NK-92 (cell line): ENCODE data around the gene GNB1.

Experiments
- DNase-seq: peaks from one replicate; lab custom pipeline; 2025; ENCODE audit not compliant: unreplicated experiment; lab: John Stamatoyannopoulos, UW

The GNB1 gene

GRCh38 chr1:1832820-1833219 lies 58.1 kb downstream of the GNB1 start:
- no peak for DNase-seq

DNA sequence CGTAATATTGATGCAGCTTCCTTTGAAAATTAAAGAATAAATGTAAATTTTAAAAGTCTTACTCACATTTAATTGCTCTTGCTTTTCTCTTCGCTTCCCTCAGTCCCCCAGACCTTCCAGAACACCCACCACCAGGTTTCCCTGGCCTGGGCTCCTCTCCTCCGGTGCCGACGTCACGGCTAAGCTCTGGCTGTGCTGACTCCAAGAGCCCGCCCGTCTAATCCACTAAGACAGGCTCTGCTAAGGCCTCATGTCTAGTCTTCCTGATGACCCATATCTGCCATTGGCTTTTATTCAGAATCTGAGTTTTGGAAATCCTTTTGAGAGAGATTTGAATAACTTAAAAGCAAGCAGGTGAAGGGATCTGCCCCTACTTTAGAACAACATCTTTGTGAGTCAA lies 58.7 kb downstream of the GNB1 start:
- DNase-seq: no peak

DNA sequence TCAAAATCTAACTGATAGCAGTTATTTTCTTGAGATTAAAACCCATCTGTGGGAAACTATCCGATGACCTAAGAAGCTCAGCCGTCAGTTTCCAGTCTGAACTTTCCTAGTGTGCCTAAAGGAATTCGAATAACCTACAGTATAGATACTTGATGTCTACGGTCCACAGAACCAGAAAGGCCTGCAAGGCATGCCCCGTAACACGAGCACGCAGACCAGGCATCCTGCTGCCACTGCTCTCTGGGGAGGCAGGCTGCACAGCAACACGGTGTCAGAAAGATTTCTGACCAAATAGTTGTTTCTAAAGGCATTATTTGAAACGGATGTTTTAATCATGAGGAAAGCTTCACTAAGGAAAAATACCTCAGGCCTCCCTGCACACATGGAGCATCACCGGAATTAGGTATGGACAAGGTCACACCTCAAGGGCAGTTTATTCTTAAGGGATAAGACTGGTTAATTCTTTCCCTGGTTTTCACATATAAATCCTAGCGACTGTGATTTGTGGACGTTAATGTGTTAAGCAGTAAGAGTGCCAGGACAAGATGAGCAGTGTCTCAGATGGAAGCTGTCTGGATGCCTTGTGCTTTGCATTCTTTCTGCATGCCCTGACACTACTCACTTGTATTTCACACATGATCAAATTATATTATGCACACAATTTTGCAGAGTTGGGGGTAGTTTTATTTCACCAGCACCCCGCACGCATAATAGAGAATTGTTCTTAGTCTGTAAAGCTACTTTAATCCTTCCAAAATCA lies 63.6 kb downstream of the GNB1 start:
- DNase-seq: no peak

DNA sequence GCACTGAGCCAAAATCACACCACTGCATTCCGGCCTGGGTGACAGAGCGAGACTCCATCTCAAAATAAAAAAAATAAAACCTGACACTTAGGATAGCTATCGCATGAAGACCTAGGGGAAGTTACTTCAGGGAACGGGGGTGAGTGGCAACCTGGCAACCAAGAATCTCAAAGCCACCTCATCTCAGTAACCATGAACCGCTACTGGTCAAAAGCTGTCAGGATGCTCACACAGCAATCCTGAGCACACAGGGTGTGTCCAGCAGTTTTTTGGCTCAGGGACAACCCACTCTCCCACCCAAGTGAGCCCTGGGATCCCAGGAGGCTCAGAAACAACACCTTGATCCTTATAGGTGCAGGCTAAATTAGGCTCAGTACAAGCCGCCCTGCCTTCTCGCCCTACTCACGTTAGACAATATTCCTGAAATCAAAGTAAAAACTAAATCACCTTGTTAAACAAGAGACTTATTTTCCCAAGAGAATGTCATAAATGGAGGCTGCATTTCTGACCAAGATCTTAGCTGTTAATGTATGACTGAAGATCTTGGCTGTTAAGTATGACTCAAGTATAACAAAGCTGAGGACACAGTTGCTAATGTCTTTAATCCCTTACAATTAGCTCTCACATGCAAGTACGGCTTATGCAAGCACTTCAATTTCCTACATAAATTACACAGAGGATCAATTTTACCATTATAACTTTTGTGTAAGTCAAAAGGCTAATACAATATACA lies 64.4 kb downstream of the GNB1 start:
- no peak for DNase-seq

DNA sequence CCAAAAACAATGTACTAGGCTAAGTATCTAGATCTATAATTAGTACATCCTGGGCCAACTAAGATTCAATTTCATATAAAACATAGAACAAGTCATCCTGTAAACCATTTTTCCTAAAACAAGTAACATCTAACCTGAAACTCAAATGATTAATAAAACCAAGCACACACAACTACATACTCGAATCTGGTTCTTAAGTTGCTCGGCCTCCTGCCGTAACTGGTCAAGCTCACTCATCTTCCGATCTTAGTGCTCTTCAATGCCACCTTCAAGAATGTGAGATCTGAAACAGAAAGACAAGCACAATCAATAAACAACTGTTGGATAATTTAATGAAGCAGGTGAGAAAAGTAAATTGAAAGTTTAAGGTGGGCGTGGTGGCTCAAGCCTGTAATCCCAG lies 65.7 kb downstream of the GNB1 start:
- DNase-seq: no peak

- no peak for DNase-seq
Measured at GRCh38 chr1:1819762-1820161, 71.1 kb downstream of the GNB1 start.

DNA sequence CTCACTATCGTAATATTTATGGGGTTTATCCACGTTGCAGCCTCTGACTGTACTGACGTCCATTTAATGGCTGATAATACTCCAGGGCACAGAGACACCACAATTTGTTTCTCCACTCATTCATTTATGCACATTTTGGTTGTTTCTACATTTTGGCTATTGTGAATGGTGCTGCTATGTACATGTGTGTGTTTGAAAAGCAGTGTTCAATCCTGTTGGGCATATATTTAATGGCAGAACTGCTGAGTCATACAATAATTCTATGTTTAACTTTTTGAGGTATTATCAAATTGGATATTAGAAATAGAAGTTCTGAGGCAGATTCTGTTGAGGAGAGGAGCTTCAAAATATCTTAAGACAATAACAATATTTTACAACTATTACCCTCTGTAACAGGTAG lies 73.7 kb downstream of the GNB1 start:
- no peak for DNase-seq

DNA sequence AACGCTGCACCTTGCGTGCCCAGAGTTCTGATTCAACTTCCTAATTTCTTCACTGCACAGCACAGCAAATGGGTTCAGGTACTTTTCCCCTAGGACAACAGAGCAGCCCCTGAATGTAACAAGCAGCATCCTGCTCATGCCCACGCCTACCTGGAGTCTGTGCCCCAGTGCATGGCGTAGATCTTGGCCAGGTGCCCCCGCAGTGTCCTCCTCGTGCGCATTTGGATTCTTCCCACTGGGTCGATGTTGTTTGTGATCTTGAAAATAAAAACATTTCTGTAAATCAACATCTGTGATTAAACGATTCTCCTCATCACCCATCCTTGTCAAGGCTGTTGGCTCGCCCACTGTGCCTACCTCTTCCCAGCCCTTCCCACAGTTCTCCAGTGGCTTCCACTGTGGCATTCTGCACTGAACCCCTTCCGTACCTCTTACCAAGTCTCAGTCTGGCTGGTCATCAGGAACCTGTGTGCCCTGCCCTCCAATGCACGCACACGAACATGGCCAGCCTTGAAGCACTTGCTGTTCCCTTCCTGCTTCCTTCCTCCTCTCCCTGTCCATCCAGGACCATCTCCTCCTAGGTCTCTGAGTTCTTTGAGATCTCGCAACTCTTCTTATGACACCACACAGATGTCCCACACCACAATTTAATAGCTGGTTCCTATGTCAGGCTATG lies 75.1 kb downstream of the GNB1 start:
- DNase-seq: no peak

DNA sequence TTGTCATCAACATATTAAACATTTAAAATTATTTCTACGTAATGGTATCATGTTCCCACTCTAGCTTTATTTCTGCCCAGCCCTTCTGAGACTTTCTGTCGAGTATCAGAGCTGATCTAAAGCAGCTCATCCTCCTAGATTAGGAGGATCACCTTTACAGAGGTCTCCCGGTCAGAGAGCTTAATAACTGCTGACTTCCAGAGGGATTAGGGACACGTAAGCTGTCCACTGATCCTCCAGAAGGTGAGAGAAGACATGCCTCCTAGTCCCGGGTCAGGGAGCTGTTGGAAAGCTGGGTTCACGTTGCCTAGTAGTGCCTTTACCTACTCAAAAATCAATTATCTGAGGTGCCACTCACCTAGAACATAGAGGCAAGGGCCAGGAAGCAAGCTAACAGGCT lies 81.4 kb downstream of the GNB1 start:
- DNase-seq: no peak

GRCh38 chr1:1808206-1808605 lies 82.7 kb downstream of the GNB1 start:
- DNase-seq: no peak

GRCh38 chr1:1806890-1807289 lies 84.0 kb downstream of the GNB1 start:
- no peak for DNase-seq

GRCh38 chr1:1804301-1804700 lies 86.6 kb downstream of the GNB1 start:
- no peak for DNase-seq

DNA sequence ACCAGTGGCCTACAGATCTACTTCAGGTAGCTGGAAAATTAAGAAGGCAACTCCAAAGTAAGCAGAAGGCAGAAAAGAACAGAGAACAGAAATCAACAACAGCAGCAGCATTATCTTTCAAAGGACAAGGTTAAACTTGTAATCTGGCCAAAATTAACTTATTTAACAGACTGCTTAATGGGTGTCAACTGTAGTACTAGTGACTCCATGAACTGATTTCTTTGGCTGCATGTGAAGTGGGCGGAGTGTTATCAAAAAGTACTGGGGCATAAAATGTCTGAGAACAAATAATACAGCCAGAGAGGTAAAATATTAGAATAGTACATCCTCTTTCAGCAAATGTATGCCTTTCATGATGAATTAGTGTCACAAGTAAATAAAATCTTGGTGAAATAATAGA lies 88.0 kb downstream of the GNB1 start:
- DNase-seq: no peak

GRCh38 chr1:1799716-1800115 lies 91.2 kb downstream of the GNB1 start:
- DNase-seq: no peak

DNA sequence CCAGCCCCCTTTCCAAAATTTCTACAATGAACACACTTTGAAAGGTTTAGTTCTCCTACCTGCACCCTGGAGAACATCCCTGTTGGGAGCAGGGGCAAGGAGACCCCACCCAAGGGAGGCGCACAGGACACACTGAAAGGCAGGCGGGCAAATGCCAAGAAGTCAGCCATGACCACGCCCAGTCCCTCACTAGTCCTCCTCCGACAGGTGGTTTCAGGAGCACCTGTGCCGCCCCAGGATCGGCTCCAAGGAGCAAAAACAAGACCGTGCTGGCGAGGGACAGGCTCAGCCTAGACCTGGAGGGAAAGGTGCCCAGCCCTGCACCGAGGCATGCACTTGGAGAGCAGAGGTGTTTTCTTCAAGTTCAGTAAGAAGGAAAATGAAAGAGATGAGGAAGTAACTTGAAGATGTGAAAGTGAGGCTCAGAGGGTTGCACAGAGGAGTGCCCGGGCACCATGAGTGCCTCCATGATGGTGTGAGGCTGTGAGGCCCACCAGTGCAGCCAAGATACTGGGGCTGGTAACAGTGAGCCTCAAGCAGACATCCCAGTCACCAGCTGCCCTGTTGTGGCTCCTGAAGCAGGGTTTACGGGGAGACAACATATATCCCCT lies 93.1 kb downstream of the GNB1 start:
- no peak for DNase-seq

DNA sequence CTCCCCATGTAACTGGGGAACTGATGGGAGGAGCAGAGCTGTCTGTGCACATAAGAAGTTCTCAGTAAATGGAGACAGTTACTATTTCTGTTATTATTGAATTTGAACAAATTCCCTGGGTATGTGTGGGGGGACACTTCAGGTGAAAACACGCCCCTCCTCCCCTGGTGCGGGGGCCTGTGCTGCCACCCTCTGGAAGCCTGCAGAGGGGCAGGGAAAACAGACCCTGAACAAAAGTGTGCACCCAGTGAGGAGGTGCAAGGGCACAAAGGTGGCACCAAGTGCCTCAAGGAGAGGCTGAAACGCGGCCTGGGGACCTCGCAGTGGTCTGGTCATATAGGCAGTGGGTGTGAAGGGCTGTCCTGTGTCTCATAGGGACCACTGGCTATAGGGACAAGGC lies 94.4 kb downstream of the GNB1 start:
- no peak for DNase-seq

DNA sequence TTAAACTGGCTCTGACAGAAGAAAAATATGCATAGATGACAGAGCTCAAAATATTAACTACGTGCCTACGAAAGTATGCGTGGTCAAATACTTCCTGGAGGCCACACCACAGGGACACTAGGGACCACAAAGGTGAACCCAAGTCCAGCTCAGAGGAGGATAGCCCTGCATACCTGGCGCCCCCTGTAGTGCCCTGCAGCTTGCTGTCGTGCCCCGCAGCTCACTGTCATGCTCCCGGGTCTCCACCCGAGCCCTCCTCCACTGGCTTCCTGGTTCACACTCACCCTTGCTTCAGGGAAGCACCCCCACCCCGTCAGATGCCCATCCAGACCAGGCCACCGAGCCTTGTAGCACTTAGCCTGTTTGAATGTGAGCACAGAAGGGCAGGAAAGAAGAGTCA lies 95.9 kb downstream of the GNB1 start:
- no peak for DNase-seq

- no peak for DNase-seq
Measured at GRCh38 chr1:1793481-1794244, 97.2 kb downstream of the GNB1 start.

- no peak for DNase-seq
Measured at GRCh38 chr1:1788646-1789431, 102.0 kb downstream of the GNB1 start.

DNA sequence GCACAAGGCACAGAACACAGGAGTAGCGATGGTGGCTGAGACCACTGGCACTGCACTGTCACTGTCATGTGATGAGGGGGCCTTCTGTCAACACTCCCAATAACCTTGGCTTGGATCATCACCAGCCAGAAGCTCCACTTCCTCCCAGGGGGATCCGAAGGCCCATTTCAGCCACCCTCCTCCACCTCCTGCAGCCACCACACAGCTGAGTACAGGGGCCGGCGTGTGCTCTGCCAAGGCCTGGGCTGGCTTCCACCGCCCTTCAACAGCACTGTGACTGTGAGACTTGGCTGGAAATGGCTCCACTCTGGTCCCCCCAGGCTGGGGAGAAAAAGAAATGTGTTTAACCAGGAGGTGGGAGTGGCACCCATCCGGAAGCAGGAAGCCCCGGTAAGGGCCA lies 102.8 kb downstream of the GNB1 start:
- no peak for DNase-seq
